ENCODE measurements around the gene PCARE.
"Not testable (repeated sequence)": the region's sequence is repeated elsewhere in the genome, so short reads cannot be mapped to it uniquely, and the experiment has no call there.

The PCARE gene

DNA sequence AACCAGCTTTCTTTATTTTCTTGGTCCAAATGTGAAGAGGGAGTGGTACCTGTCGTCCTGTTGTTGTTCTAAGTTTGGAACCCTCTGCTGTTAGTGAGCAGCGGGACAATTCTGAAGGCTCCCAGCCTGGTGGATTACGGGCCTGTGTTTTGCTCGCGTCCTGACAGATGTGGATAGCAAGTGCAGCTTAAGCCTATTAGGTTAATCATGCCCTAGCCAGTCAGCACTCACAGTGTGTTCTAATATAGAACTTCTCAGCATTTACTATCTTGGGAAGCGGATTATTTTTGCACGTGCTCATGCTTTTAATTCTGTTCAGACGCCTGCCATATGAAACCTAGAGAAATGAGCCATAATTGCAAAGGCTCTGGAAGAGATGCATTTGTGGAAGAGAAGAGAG, at the start of gene PCARE:
TSS of gene PCARE (minus strand) at position 113 of the 400 bp plus-strand sequence. CDS start 262 bp downstream, outside the sequence.
- DNase-seq, result no peak

DNA sequence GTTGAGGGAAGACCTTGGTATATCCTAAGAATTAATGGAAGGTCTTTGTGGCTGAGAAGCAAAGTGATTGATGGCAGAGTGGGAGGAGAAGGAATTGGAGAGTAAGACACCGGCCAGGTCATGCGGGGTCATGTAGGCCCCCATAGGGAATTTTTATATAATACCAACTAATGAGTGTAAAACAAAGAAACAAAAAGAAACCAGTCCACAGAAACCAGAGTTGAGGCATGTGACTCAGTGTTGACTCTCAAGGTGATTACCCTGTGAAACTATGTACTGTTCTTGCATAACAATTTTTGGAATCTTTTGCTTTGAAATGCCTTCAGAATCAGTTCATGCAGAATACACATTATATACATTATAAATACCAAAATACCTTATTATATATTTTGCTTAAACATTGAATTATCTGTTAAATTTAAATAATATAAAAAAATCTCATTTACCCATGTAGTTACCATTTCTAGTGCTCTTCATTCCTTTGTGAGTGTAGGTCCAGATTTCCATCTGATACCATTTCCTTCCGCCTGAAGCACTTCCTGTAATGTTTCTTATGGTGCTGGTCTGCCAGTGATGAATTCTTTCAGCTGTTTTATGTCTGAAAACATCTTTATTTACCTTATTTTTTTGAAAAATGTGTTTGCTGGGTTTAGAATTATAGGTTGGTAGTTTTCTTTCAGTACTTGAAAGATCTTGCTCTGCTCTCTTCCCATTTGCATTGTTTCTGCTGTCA, 49.5 kb upstream of the PCARE start:
- DNase-seq, result no peak

- DNase-seq, result no peak
These were observed 46.5 kb upstream of the PCARE start for GRCh38 chr2:29120846-29121245.

- no peak for DNase-seq
These were observed 44.9 kb upstream of the PCARE start for GRCh38 chr2:29119211-29119610.

- DNase-seq, result no peak
These were observed 43.4 kb upstream of the PCARE start for GRCh38 chr2:29117636-29118303.

DNA sequence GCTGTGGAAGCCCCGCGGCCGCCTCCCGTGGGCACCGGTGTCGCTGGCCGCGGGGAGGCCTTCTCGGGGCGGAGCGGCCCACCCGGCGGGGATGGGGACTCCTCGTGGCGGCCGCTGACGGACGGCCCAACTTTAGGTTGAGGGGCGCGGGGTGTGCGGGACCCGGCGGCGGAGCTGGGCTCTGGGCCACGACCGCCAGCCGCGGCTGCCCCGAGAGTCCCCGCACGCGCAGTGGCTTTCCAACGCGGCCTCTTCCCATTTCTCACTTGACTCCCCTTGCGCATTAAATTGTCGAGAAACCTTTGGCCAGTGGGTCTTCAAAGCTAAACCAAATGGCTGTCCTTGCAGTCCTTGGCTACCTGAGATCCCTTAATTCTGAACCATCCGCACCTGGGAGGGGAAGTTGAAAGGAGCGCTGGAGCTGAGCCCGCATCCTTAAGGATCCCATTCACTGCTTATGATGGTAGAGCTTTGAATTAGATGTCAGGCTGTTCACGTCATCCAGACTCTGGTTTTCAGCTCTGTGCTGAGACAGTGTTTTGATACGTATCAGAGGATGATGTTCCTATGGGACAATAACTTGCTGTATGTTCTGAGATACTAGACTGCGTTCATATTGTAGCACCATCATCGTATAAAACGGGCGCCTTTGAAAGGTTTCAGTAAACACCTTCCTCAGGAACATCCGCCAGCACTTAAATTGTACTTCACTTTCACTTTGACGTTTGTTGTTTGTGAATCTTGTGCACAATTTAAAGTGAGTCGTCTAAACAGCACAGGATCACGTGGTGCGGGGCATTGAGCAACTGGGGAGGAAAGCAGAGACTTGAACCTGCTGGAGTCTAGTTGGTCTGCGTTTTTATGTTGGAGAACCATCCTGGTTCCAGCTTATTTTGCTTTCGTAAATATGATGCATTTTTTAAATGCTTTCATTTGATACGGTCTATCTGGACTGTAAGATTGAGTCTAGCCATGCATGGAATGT, 41.8 kb upstream of the PCARE start:
- no peak for DNase-seq

GRCh38 chr2:29114946-29115609, 40.8 kb upstream of the PCARE start, which contains the start of gene CLIP4:
Gene CLIP4 (plus strand): TSS chr2:29115415. CDS start chr2:29121389, 5,974 bp downstream.
- no peak for DNase-seq

- DNase-seq, result no peak
These were observed 40.2 kb upstream of the PCARE start for GRCh38 chr2:29114586-29114945.

DNA sequence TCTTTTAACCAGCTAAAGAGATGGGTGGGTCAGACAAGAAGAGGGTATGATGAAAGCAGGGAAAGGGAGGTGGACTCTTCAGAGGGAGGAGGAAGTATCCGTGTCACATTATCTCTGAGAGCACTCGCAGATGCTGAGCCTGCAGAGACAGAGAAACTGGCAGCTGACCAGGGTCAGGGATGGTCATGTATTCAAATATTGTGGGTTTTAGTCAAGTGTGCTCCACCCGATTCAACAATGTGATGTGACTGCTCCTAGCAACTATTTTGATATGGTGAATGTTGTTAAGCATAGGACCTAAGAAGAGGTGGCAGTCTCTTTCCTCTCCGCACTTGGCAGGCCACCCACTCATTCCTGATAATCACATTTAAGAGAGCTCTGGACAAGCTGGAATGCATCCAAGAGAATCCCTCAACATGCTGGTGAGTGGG, 39.6 kb upstream of the PCARE start:
- DNase-seq, result no peak

DNA sequence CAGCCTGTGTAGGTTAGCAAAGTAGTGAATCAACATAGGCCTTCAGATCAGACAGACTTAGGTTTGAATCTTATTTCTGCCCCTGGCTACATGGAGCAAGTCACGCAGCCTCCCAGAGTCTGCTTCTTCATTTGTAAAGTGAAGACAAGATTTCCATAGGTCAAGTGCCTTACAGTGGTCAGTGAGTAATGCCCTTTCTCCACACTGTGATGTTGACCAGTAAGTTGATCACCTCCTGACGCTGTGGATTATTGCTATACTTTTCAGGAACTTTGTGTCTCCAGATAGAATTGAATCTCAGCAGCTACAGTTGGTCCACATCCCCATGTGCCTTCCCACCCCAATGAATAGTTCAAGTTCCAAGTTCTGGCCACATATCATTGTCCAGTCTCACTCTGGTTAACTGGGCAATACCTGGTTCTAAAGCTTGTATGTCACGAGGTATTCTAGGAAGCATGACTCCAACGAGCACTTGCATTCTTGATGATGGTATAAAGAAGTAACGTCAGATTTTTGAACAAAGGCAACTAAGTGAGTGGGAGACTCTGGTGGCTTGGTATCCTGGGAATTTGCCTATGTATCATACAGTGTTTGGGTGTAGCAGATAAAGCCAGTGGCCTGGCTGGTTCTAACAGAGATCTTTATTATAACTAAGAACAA, 38.8 kb upstream of the PCARE start:
- DNase-seq, result no peak

DNA sequence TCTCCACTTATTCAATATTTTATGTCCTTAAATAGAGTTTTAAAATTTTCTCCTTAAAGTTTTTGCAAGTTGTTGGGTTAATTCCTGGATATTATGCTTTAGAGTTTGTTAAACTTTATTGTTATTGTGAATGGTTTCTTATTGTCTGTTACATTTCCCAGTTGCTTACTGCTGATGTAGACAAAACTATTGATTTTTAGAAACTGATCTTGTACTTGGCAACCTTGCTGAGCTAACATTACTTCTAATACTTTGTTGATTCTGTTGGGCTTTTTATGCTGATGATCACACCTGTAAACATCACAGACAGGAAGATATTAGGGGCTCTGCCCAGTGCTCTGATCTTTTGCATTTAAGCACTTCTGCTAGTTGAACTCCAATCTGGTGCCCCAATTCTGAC, 38.1 kb upstream of the PCARE start:
- no peak for DNase-seq

GRCh38 chr2:29110916-29111535, 36.7 kb upstream of the PCARE start:
- DNase-seq, result no peak

- DNase-seq, result no peak
These were observed 34.9 kb upstream of the PCARE start for GRCh38 chr2:29109246-29109645.

- DNase-seq, result no peak
These were observed 33.9 kb upstream of the PCARE start for GRCh38 chr2:29108225-29108624.

DNA sequence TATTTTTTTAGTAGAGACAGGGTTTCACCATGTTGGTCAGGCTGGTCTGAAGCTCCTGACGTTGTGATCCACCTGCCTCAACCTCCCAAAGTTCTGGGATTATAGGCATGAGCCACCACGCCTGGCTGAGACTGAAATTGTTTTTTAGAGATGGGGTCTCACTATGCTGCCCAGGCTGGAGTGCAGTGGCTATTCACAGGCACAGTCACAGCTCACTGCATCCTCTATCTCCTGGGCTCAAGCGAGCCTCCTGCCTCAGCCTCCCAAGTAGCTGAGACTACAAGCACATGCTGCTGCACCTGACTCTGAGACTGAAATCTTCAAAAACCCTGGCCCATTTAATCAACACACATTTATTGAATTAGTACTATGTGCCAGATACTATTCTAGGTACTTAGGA, 33.2 kb upstream of the PCARE start:
- not testable (repeated sequence) for DNase-seq

GRCh38 chr2:29106980-29107388, 32.7 kb upstream of the PCARE start:
- no peak for DNase-seq

DNA sequence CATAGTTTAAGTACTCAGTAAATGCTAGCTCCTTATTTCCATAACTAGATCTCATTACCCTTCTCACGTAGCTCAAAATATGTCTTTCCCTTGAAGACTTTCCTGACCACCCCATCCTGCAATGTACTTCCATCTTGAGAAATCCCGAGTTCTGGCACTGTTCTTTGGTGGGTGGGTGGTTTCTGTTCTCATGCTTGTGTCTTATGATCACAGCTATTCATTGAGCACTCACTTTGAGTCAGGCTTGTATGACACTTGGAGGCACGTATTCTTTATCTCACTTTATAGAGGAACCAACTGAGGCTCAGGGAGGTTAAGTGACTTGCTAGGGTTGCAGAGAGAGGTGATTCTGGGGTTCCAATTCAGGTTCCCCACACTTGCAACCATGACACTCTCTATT, 31.9 kb upstream of the PCARE start:
- no peak for DNase-seq

DNA sequence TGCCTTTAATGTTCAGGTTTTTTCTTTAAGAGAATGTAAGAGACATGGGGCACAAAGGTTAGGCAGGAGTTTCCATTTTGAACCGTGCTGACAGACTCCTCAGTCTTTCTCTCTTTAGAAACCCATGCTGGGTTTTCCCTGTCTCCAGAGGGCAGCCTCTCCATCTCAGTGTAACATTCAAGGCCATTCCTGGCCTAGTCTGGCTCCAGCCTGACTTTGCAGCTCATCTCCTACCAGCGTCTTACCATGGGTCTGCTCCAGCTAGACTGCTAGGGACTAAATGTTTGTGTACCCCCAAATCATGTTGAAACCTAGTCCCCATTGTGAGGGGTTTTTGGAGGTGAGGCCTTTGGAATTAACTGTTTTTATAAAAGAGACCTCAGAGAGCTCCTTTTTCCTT, 31.1 kb upstream of the PCARE start:
- no peak for DNase-seq

DNA sequence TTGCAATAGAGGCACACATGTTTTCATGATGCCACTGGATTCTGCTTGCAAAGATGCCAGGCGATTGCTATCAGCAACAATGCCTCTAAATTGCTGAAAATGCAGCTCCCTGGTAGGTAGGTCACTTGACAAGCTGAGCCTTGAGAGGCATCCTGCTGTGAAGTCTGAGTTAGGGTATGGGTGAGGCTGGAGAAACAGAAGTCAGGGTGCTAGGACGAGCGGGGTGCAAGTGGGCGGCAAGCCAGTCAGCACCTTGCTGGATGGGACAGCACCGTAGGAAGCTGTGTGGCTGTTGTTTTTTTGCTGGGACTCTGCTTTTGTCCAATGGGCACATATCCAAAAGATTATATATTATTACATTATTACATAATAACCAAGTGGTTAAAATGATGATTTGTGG, 30.4 kb upstream of the PCARE start:
- DNase-seq, result no peak

DNA sequence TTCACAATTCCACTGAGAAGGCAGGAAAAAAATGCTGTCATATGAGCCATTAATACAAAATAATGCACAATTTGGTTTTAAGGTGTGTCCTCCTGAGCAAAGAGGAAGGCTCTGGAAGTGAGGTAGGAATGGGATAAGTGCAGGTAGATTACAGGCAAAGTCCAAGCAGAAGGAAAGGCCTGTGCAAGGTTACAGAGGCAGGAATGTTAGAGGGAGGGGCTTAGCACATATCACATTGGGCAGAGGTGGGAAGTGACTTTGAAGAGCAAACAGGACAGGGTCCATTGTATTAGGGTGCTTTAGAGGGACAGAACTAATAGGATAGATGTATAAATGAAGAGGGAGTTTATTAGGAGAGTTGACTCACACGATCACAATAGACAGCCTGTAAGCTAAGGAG, 26.2 kb upstream of the PCARE start:
- DNase-seq, result no peak

DNA sequence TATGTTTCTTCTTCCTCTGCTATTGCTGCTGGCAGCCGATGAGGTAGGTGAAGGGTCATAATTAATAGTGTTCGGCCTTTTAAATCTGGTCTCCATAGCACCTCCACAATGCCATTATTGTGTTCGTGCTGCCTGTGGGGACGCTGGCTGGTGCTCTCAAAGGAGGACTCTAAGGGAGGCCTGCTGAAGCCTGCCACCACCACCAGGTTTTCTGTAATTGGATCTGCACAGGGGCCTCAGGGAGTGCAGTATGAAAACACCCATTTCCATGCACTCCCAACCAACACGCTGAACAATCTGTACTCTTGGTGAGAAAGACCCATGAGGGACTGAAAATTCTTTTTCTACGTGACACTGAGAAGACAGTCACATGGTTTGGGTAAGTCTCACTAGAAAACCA, 23.2 kb upstream of the PCARE start:
- DNase-seq, result no peak

DNA sequence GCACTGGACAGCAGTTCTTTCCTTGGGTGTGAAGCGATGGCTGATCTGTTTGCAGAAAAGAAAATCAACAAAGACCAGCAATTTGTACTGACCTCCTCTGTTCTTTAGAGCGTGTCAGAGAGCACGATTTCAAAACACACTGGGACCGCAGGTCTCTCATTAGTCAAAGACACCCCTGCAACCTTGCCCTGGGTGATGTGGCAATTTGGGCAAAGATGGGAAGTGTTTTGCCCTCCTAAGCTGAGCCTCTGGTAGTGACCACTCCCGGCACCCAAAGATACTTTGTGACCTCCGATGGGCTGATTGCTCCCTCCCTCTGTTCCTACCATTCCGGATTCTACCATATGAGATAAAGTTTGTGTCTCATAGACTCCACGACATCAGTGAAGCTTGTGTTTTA, 22.6 kb upstream of the PCARE start:
- DNase-seq, result no peak

All from GF-D8 (cell line).